GM12874 (cell line): ENCODE data around the gene RALA.
A peak's percentile ranks its signal among the peaks of the same experiment; 100 is the strongest.

Experiments
- TF ChIP-seq, protein P1 (sequence below): IDR thresholded peaks from 2 replicates; pipeline ENCODE4 v1.5.1; 2011; ENCODE audit warnings: low read depth, mild to moderate bottlenecking, control low read depth, low read length, moderate library complexity; ENCODE audit not compliant: insufficient read depth

Gene RALA

DNA sequence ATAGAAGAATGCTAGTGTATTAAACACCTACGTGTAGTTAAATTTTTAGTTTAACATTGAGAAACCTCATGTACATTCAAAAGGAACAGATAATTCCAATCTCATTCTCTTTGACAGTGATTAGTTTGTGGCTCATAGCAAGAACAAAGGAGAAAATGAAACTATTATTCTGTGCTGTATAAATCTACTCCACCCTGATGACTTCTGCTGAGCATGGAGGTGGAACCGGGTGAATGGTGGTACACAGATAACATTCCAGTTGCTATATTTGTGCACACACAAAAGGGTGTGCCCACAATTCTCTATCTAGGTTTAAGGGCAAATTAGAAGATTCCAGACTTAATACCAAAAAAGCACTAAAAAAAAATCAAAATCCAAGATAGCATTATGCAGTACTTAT is 17.0 kb upstream of the RALA start:
- TF ChIP-seq, protein P1, sequence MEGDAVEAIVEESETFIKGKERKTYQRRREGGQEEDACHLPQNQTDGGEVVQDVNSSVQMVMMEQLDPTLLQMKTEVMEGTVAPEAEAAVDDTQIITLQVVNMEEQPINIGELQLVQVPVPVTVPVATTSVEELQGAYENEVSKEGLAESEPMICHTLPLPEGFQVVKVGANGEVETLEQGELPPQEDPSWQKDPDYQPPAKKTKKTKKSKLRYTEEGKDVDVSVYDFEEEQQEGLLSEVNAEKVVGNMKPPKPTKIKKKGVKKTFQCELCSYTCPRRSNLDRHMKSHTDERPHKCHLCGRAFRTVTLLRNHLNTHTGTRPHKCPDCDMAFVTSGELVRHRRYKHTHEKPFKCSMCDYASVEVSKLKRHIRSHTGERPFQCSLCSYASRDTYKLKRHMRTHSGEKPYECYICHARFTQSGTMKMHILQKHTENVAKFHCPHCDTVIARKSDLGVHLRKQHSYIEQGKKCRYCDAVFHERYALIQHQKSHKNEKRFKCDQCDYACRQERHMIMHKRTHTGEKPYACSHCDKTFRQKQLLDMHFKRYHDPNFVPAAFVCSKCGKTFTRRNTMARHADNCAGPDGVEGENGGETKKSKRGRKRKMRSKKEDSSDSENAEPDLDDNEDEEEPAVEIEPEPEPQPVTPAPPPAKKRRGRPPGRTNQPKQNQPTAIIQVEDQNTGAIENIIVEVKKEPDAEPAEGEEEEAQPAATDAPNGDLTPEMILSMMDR, result no peak

DNA sequence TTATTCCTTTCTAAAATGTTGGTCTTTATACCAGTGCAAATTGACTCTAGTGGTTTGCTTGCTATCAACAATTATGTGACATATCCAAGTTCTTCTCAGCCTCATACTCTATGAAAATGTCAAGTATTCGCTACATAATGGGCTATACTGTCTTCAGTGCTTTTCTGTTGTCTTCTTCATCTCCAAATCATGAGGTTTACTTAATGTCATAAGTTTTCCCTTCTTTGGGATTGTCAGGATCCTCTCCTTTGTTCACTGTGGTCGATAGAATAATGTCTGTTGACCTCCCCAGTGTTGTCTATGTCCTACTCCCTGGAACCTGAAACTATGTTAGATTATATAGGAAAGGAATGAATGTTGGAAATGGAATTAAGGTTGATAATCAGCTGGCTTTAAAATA is 16.4 kb upstream of the RALA start:
- TF ChIP-seq, protein P1, result no peak

DNA sequence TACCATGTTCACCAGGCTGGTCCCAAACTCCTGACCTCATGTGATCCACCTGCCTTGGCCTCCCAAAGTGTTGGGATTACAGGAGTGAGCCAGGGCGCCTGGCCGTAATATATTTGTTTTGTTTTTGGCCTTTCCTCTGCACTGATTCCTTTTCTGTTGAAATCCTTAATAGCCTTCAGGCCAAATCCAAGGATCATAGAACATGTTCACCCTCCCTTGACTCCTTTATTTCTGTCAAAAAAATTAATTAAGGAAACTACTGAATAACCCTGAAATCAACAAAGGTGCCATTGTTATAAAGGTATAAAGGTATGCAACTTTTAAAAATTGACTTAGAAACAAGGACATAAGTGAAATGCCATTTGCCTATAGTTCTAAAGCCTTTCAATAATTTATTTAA is 15.5 kb upstream of the RALA start:
- TF ChIP-seq, protein P1, result no peak

DNA sequence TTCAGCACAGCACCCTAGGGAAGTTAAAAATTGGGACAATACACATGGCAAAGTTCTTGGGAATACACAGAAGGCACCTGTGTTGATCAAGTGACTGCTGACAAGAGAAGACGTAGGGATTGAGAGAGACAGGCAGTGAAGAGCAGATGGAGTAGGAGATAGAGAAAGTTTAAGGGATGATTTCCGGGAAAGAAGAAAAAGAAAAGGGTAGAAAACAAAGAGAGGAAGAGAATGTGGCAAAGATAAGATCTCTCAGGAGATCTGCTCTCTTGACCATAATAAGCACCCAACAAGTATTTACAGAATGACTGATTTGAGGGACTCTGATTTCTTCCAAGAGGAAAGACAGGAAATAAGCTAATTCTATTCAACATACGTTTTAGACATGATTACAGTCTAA is 15.1 kb upstream of the RALA start:
- TF ChIP-seq, protein P1, result no peak

DNA sequence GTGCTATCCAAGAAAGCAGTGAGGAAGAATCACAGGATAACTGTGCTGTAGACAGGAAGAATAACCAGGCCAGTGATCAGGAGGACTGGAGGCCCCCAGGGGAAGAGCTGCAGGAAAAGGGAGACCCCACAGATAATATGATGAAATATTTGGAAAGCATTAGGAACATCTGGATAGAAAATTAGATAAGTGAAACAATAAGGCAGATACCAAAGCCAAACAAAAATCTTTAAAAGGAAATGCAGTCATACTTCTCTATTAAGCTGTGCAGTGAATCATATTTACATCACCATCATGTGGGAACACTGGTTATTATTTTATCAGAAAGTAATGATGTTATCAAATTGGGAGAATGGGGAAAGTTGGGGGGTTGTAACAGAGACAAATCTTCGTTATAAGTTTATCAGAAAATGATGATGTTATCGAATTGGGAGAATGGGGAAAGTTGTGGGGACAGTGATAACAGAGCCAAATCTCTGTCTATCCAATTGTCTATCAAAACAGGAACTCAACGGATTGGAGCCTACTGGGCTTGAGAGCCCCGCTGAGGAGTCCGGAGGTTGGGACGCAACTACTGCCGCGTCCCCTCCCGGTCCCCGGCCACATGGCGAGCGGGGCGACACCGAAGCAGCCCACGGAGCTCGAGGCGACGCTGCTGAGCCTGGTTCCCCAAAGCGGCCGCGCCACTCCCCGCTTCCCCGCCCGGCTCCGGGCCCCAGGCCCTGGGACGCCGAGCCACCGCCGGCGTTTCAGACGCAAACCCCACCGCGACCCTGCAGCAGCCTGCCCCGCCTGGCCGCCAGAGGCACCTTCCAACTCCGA is 14.0 kb upstream of the RALA start:
- TF ChIP-seq, protein P1, result peak; percentile 36; the same call in 1 of the 2 replicates

DNA sequence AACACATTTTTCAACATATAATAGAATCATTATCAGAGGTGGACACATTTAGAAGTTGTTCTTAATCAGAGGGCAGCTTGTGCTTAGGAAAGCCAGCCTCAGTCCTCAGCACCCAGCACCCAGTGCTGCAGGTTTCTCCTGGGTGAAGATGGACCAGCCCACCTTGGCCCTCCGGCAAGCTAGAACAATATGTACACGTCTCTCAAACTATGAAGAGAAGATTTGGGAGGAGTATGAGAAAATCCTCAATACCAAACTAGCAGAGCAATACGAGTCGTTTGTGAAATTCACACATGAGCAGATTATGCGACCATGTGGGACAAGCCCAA is 13.5 kb upstream of the RALA start:
- TF ChIP-seq, protein P1, result no peak

DNA sequence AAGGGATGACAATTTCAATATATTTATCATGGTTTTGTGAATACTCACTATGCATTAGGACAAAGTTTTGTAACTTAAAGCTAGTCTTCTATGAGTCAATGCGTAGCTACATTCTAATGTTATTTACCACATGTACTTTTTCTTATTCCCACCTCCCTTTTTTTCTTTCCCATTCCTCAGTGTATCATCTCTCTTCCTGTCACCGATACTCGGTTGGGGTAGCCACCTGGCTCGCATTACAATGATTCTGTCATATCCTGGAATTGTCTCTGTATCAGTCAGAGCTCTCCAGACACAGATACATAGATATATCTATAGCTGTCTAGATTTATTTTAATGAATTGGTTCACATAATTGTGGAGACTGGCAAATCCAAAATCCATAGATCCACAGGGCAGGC is 9.8 kb upstream of the RALA start:
- TF ChIP-seq, protein P1, result no peak
